GM23338 (cell line): ENCODE measurements around the gene ZP3. TPM values are rescaled to one million over a fixed set of nuclear protein-coding genes. Genes with fewer than 3 reads are reported as not detected.
A peak's percentile ranks its signal among the peaks of the same experiment; 100 is the strongest.
"Not testable (repeated sequence)": the region's sequence is repeated elsewhere in the genome, so short reads cannot be mapped to it uniquely, and the experiment has no call there.

ENCODE experiments used
- ATAC-seq: fragments of 200-7000 bp; cut with Tn5 transposase; 3 replicates; pipeline ENCODE4 v1.9.1; 2020
- DNase-seq: peaks from one replicate; pipeline ENCODE4 v3.0.0-alpha.2; 2015; ENCODE audit warnings: low spot score
- H2AFZ ChIP-seq: fragments of 200-600 bp; sonication (generic); 2 replicates; pipeline ENCODE4 v1.8.0; 2016; ENCODE audit warnings: antibody characterized with exemption, mild to moderate bottlenecking, moderate library complexity
- H3F3A ChIP-seq: fragments of 200-600 bp; sonication (generic); replicated peaks from 2 replicates; pipeline ENCODE4 v1.8.0; 2017; ENCODE audit warnings: antibody characterized with exemption, mixed run types, low read depth
- H3K27ac ChIP-seq: fragments of 200-600 bp; sonication (generic); 2 replicates; pipeline ENCODE4 v1.6.1; 2016; ENCODE audit warnings: low read depth
- H3K27me3 ChIP-seq: fragments of 200-600 bp; sonication (generic); 2 replicates; pipeline ENCODE4 v1.8.0; 2016; ENCODE audit warnings: mild to moderate bottlenecking, mixed run types, moderate library complexity; ENCODE audit not compliant: insufficient read depth
- H3K36me3 ChIP-seq: fragments of 200-600 bp; sonication (generic); 2 replicates; pipeline ENCODE4 v1.8.0; 2016; ENCODE audit warnings: mild to moderate bottlenecking; ENCODE audit not compliant: insufficient read depth
- H3K4me1 ChIP-seq: fragments of 200-600 bp; sonication (generic); 2 replicates; pipeline ENCODE4 v1.8.0; 2016; ENCODE audit warnings: mild to moderate bottlenecking, moderate library complexity; ENCODE audit not compliant: insufficient read depth
- H3K4me2 ChIP-seq: fragments of 200-600 bp; sonication (generic); 2 replicates; pipeline ENCODE4 v1.7.1; 2017; ENCODE audit warnings: mixed run types
- H3K4me3 ChIP-seq: fragments of 200-600 bp; sonication (generic); 2 replicates; pipeline ENCODE4 v1.6.1; 2016; ENCODE audit warnings: mixed run types
- H3K79me2 ChIP-seq: fragments of 200-600 bp; sonication (generic); replicated peaks from 2 replicates; pipeline ENCODE4 v1.8.0; 2017; ENCODE audit warnings: mild to moderate bottlenecking; ENCODE audit not compliant: insufficient read depth
- H3K9me2 ChIP-seq: fragments of 200-600 bp; sonication (generic); 2 replicates; pipeline ENCODE4 v1.8.0; 2017; ENCODE audit not compliant: insufficient read depth
- H4K20me1 ChIP-seq: fragments of 200-600 bp; sonication (generic); replicated peaks from 2 replicates; pipeline ENCODE4 v1.8.0; 2017; ENCODE audit warnings: mild to moderate bottlenecking; ENCODE audit not compliant: insufficient read depth
- H3K27ac Mint-ChIP-seq: 2 replicates; pipeline ENCODE4 v1.8.0; 2020; ENCODE audit warnings: inconsistent platforms, mild to moderate bottlenecking, moderate library complexity, mixed read lengths
- H3K27me3 Mint-ChIP-seq: 3 replicates; pipeline ENCODE4 v1.8.0; 2022; ENCODE audit warnings: low read depth, mild to moderate bottlenecking, moderate library complexity, mixed read lengths, inconsistent platforms; ENCODE audit not compliant: insufficient read depth, poor library complexity
- H3K36me3 Mint-ChIP-seq: 3 replicates; pipeline ENCODE4 v1.8.0; 2021; ENCODE audit warnings: low read depth, mild to moderate bottlenecking, inconsistent platforms, moderate library complexity, mixed read lengths
- H3K4me1 Mint-ChIP-seq: 3 replicates; pipeline ENCODE4 v1.8.0; 2020; ENCODE audit warnings: mild to moderate bottlenecking, inconsistent platforms, mixed read lengths
- H3K4me3 Mint-ChIP-seq: 3 replicates; pipeline ENCODE4 v1.8.0; 2021; ENCODE audit warnings: moderate library complexity, mild to moderate bottlenecking, inconsistent platforms, mixed read lengths
- H3K9me3 Mint-ChIP-seq: 3 replicates; pipeline ENCODE4 v1.8.0; 2020; ENCODE audit warnings: moderate library complexity, mild to moderate bottlenecking, inconsistent platforms, mixed read lengths
- CREB1 ChIP-seq: fragments of 250-450 bp; sonication (Bioruptor Pico); IDR thresholded peaks from 2 replicates; pipeline ENCODE4 v1.5.0; 2020; ENCODE audit warnings: low read depth, mild to moderate bottlenecking, moderate library complexity
- ZNF114 ChIP-seq: fragments of 250-450 bp; sonication (Bioruptor Pico); IDR thresholded peaks from 2 replicates; pipeline ENCODE4 v1.5.0; 2020; ENCODE audit warnings: mild to moderate bottlenecking, moderate library complexity
- polyA plus RNA-seq: library from polyadenylated mRNA; unstranded; fragments of >200 nt; fragmentation: Nextera tagmentation; extraction: Ambion mirVana; gene quantifications from 2 replicates; pipeline ENCODE4 v1.2.1, GENCODE V29; 2016
- total RNA-seq: library from RNA; depleted of rRNA; stranded (reverse); fragments of >200 nt; shearing (Covaris generic); gene quantifications from 2 replicates; pipeline ENCODE4 v1.2.3, GENCODE V29; 2014
- TF ChIP-seq, protein P1 (sequence below), 2 experiments: fragments of 200-600 bp in 1 of 2; sonication (generic) in 1 of 2; conservative IDR thresholded peaks; 2 replicates each; pipeline versions ENCODE4 v1.5.1 to v1.6.1; 2016 to 2017; ENCODE audit warnings: antibody characterized with exemption in 2 of 2, low read depth in 2 of 2, mild to moderate bottlenecking in 2 of 2, moderate library complexity in 1 of 2

The ZP3 gene
- total and polyA plus RNA-seq, 2 experiments from 2014 or later: 5.1 to 9.6 TPM

DNA sequence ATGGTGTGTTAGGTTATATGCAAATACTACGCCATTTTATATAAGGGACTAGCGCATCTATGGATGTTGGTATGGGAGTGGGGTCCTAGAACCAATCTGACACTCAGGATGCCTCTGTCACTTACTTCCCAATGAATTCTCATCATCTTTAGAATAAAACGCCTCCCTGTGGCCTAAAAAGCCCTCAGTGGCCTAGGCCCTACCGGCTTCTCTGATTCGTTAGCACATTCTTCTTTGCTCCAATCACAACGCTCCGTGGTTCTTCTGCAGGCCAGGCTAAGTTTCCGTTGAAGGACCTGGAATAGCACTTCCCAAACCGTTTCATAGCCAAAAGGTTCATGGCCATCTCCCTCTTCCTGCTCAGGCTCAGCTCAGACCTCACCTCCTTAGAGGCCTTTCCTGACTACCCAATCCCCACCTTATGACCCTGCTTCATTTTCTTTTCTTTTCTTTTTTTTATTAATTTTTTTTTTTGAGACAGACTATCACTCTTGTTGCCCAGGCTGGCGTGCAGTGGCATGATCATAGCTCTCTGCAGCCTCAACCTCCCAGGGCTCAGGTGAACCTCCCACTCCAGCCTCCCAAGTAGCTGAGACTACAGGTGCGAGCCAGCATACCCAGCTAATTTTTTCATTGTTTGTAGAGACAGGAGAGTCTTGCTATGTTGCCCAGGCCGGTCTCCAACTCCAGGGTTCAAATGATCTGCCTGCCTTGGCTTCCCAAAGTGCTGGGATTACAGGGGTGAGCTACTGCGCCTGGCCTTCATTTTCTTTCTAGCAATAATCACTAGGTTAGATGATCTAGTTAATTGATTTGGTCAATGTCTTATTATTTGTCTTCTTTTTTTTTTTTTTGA lies 41.4 kb upstream of the ZP3 start:
- Histone ChIP-seq H3K79me2 (no peaks in the 10 kb centered on the region), H4K20me1 (no peaks in the 10 kb centered on the region), H3K4me3 (no peak overlapping the region), H3K4me2 (no peak overlapping the region), H3K27me3 (no peaks in the 10 kb centered on the region), H3F3A (peaks cover 21% of the 10 kb centered on the region; the same call in 1 of the 2 replicates), H3K36me3 (no peaks in the 10 kb centered on the region), H3K9me2 (no peaks in the 10 kb centered on the region), H3K4me1 (no peaks in the 10 kb centered on the region), H3K27ac (no peak overlapping the region), H2AFZ (no peak overlapping the region)
- Mint-ChIP-seq H3K36me3 (no peaks in the 10 kb centered on the region), H3K27me3 (peaks cover 12% of the 10 kb centered on the region), H3K4me3 (no peak overlapping the region), H3K27ac (no peak overlapping the region), H3K9me3 (no peaks in the 10 kb centered on the region), H3K4me1 (peaks cover 5% of the 10 kb centered on the region; the same call in 2 of the 3 replicates)
- DNase-seq (peak; percentile 84), ATAC-seq (peak; percentile 46)
- no peak for TF ChIP-seq CREB1
- TF ChIP-seq, protein P1, sequence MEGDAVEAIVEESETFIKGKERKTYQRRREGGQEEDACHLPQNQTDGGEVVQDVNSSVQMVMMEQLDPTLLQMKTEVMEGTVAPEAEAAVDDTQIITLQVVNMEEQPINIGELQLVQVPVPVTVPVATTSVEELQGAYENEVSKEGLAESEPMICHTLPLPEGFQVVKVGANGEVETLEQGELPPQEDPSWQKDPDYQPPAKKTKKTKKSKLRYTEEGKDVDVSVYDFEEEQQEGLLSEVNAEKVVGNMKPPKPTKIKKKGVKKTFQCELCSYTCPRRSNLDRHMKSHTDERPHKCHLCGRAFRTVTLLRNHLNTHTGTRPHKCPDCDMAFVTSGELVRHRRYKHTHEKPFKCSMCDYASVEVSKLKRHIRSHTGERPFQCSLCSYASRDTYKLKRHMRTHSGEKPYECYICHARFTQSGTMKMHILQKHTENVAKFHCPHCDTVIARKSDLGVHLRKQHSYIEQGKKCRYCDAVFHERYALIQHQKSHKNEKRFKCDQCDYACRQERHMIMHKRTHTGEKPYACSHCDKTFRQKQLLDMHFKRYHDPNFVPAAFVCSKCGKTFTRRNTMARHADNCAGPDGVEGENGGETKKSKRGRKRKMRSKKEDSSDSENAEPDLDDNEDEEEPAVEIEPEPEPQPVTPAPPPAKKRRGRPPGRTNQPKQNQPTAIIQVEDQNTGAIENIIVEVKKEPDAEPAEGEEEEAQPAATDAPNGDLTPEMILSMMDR (conservative IDR thresholded peaks at IDR 0.05; ENCODE audit: low read depth in 2 of 2): peak; percentile 22 to 46

DNA sequence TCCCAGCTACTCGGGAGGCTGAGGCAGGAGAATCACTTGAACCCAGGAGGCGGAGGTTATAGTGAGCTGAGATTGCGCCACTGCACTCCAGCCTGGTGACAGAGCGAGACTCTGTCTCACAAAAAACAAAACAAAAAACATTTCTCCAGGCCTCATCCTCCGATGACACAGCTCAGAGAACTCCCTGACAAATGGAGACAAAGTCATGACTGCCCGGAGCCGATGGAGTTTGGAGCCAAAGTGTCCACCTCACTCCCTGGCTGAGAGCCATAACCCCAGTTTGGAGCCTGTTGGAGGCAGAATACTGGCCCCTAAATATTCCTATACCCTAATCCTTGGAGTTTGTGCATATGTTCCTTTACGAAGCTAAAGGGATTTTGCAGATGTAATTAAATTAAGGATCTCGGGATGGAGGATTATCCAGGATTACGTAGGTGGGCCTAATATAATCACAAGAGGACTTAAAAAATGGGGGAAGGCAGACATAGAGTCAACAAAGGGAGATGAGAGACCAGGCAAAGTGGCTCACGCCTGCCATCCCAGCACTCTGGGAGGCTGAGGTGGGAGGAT lies 38.0 kb upstream of the ZP3 start:
- no peaks in the 10 kb centered on the region for H3K79me2 ChIP-seq
- no peaks in the 10 kb centered on the region for H3K9me2 ChIP-seq
- H3K27me3 Mint-ChIP-seq: peaks cover 14% of the 10 kb centered on the region
- H3K4me3 Mint-ChIP-seq: no peak overlapping the region
- no peak overlapping the region for H3K4me2 ChIP-seq
- H3K27me3 ChIP-seq: no peaks in the 10 kb centered on the region
- peaks cover 4% of the 10 kb centered on the region; the same call in 2 of the 3 replicates for H3K4me1 Mint-ChIP-seq
- no peak overlapping the region for H3K27ac ChIP-seq
- no peak overlapping the region for H2AFZ ChIP-seq
- peaks cover 5% of the 10 kb centered on the region; the same call in 1 of the 2 replicates for H3K4me1 ChIP-seq
- H3K36me3 Mint-ChIP-seq: no peaks in the 10 kb centered on the region
- no peak overlapping the region for H3K4me3 ChIP-seq
- H3K27ac Mint-ChIP-seq: no peak overlapping the region
- no peaks in the 10 kb centered on the region for H4K20me1 ChIP-seq
- TF ChIP-seq ZNF114 (no peak), CREB1 (no peak)
- ATAC-seq: no peak
- no peaks in the 10 kb centered on the region for H3K36me3 ChIP-seq
- DNase-seq: no peak
- 0 out of 2 replicates have a peak, but pooled peaks cover 5% of the 10 kb centered on the region for H3F3A ChIP-seq
- no peaks in the 10 kb centered on the region for H3K9me3 Mint-ChIP-seq

DNA sequence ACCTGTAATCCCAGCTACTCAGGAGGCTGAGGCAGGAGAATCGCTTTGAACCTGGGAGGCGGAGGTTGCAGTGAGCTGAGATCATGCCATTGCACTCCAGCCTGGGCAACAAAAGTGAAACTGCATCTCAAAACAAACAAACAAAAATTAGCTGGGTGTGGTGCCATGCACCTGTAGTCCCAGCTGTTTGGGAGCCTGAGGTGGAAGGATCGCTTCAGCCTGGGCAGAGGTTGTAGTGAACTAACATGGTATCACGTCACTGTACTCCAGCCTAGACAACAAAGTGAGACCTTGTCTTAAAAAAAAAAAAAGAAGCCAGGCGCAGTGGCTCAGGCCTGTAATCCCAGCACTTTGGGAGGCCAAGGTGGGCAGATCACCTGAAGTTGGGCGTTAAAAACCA lies 37.0 kb upstream of the ZP3 start:
- H3K27ac Mint-ChIP-seq, H4K20me1 ChIP-seq, H3K36me3 Mint-ChIP-seq, H3K9me3 Mint-ChIP-seq, H3F3A ChIP-seq, H3K27ac ChIP-seq, H3K4me3 ChIP-seq, ATAC-seq, H3K27me3 ChIP-seq, H3K9me2 ChIP-seq, H3K4me2 ChIP-seq, H3K79me2 ChIP-seq, H3K4me3 Mint-ChIP-seq, H2AFZ ChIP-seq, H3K36me3 ChIP-seq, DNase-seq, H3K4me1 Mint-ChIP-seq: not testable (repeated sequence)
- H3K4me1 ChIP-seq: peaks cover 11% of the 10 kb centered on the region; the same call in 1 of the 2 replicates
- peaks cover 14% of the 10 kb centered on the region for H3K27me3 Mint-ChIP-seq
